G401.6 (cell line): ENCODE data around the gene TMEM242.
"Not testable (repeated sequence)": the region's sequence is repeated elsewhere in the genome, so short reads cannot be mapped to it uniquely, and the experiment has no call there.

Experiments
- FAIRE-seq: peaks from 2 replicates; lab custom pipeline; 2012; peaks lifted over from hg19 to GRCh38; lab: Jason Lieb, UNC

Gene TMEM242

DNA sequence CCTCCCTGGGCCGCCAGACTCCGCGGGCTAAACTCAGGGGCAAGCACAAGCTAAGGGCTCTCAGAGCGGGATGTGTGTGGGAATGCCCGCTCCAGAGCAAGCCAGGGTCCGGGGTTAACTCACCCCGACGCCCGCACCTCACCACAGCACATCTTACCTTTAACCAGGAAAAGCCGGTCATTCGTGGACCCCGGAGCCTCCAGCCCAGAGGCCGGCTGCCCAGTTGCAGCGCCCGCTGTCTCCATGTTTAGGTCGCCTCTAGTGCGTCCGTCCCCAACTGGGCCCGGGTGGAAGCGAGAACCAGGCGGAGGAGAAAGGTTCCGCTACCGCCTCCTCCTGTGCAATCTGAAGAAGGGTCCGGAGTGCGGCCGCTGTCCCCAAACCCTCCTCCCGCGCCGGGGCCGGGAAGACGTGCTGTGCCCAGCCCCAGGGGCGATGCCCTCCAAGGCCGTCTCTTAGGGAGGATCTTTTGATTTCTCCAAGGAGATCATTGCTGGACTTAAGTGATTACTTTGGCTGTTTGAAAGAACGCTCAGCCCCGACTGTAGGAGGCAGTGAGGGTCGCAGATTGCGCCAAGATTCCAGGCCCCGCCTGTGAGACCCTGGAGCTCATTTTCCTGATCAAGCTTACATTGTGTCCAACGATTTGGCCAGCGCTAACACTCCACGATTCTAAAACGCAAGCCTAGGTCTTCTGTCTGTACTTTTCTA, at the start of gene TMEM242:
TMEM242 (minus strand) TSS at position 265 of the 711 bp plus-strand sequence; CDS start at position 245, 20 bp downstream.
- no peak for FAIRE-seq

- no peak for FAIRE-seq
These were observed 49.4 kb upstream of the TMEM242 start for GRCh38 chr6:157372501-157373280.

- FAIRE-seq: no peak
These were observed 47.4 kb upstream of the TMEM242 start for GRCh38 chr6:157370755-157371154.

DNA sequence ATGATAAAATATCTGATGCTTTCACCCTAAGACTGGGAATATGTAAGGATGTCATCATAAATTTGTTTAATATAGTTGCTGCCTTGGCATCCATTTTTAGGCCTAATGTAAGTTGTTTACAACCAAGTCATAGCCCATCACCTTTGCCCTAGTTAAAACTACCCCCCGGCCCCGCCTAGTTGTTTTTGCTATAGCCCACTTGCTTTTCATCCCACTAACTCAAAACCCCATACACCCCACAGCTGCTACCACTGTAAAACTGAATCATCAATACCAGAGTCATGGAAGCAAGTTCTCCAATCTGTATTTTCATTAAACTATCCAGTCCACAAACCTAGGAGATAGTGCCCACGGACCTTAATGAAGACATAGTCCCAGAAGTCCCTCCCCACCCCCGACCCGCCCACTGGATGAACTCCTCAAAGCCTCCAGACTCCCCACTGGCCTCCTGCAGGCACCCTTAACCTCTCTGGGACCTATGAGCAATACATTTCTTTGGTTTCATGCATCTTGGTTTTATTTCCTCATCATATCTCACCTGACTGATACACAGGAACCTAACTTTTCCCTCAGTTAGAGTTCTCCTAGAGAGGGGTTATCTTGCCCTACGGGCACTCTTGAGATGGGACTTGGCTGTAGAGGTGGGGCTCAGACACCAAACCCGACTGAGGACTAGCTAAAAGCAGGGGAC, 45.2 kb upstream of the TMEM242 start:
- FAIRE-seq: no peak

DNA sequence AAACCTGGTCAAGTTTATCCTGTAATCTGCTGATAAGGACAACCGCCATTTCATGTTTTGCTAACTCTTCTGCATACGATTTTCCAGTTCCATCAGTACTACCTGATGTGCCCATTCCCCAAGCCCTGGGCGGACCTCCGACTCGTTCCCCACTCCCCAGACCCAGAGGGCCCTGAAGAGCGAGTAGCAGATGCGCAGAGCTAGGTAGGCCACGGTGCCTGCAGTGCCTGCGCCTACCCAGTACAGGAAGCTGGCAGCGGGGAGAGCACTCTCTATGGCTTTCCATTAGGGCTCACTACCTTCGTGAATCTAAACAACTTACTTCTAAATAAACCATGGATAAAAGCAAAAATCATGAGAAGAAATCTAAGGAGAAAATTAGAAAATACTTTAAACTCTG, 43.3 kb upstream of the TMEM242 start:
- no peak for FAIRE-seq

DNA sequence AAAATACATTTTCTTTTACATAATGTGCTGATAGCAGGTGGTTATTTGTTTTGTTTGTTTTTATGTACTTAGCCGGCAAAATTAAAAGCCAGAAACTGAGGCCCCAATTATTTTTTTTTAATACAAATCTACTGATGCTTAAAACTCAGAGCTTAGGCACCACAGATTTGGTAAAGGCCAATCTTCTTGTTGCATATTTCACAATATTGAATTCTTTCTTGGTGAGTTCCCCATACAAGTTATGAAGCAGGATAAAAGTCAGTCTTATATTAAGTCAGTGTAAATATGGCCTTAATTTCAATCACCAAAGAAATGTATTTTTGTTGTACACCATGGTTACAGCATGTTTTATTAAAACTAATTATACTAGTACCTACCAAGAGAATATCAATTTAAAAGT, 41.4 kb upstream of the TMEM242 start:
- FAIRE-seq: no peak

- no peak for FAIRE-seq
These were observed 38.6 kb upstream of the TMEM242 start for GRCh38 chr6:157361886-157362285.

DNA sequence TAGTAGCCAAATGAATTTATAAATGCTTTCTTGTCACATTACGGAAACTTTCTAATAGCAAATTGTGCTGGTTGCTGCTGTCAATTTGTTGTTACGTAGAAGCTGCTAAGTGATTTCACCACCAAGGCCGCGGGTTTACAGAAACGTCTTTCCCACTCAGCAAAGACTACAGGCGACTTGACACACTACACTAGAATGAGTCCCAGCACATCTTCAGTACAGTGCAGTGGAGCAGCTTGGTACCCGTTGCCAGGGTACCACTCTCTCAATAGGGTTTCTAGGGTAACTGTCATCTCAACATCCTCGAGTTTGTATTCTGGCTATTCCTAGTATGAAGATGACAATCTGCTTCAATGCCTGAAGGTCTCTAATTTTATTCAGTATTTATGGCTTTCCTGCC, 35.0 kb upstream of the TMEM242 start:
- no peak for FAIRE-seq

DNA sequence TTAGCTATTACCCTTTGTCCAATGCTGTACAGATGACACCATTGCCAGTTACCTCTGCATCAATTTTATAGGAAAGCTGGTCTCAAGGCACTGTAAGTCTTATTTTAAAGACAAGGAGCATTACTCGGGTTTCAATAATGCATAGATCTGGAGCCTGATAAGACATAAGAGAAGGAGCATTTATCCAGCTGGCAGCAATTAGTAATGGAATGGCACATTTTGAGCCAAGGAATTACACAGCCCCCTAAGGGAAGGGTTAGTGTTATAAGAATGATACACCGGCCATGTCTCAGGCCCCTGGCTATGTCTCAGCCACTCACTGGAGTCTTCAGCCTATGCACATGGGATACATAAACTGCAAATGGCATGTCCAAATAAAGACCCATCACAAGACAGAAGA, 23.1 kb upstream of the TMEM242 start:
- no peak for FAIRE-seq

- no peak for FAIRE-seq
These were observed 20.4 kb upstream of the TMEM242 start for GRCh38 chr6:157343732-157344131.

DNA sequence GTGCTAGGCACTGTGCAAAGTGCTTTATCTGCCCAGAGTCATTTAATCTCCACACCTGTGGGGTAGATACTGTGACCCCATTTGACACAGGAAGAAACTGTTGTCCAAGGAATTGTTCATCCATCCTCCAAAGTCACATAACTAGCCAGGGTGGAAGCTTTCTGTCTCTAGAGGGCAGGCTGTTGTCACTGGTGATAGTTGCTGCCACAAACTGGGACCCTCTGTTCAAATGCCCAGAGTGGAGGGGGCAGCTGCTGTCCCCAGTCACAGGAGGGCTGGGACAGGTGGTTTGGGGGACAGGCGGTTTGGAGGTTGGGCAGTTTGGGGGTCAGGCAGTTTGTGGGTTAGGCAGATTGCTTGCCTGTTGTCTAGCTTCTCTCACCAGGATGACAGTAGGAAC, 16.1 kb upstream of the TMEM242 start:
- FAIRE-seq: no peak

DNA sequence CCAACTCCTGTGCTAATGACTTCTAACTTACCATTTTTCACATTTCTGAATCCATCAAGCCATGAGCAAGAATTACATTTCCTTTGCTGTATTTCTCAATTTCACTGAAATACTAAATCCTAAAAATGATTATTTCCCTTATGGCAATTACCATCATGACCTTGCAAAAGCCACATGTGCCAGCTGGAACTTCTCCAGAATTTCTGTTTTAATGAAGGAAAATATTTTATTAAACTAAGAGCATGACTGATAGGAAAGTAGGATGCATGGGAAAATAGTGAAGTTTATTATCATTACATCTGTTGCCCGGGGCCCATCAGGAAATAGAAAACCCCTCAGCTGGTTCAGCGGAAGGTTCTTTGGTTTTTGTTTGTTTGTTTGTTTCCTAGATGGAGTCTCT, 14.4 kb upstream of the TMEM242 start:
- no peak for FAIRE-seq

DNA sequence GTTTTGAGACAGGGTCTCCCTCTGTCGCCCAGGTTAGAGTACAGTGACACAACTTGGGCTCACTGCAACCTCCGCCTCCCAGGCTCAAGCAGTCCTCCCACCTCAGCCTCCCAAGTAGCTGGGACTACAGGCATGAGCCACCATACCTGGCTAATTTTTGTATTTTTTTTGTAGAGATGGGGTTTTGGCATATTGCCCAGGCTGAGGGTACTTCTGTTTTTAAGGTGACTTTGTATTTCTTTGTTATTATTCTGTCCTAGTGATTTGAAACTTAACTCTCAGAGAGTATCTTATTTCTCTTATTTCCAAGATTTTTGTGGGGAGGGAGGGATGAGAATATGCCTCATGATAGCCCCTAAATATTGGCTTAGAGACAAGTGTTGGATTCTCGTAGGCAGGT, 14.0 kb upstream of the TMEM242 start:
- not testable (repeated sequence) for FAIRE-seq

DNA sequence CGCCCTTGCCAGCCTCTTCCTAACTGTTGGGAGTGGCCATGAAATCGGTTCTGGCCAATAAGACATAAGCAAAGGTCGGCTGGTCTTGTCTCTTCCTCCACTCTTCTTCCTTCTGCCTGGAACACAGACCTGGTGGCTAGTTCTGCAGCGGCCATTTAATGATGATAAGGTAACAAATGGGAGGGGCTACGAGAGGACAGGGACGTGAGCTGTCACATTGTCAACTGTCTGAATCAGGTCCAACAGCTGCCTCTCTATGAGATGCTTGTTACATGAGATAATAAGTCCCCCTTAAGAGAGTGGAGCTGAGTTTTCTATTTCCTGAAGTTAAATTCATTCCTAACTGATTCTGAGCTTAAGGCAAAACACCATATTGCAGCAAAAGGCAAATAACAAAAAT, 12.5 kb upstream of the TMEM242 start:
- FAIRE-seq: no peak

- FAIRE-seq: no peak
These were observed 10.6 kb upstream of the TMEM242 start for GRCh38 chr6:157333956-157334355.

- FAIRE-seq: no peak
These were observed 10.2 kb upstream of the TMEM242 start for GRCh38 chr6:157333537-157333936.

GRCh38 chr6:157332813-157333212, 9.5 kb upstream of the TMEM242 start:
- no peak for FAIRE-seq

- FAIRE-seq: no peak
These were observed 7.5 kb upstream of the TMEM242 start for GRCh38 chr6:157330831-157331230.

- no peak for FAIRE-seq
These were observed 6.5 kb upstream of the TMEM242 start for GRCh38 chr6:157329829-157330228.

GRCh38 chr6:157328108-157328692, 4.9 kb upstream of the TMEM242 start:
- no peak for FAIRE-seq

GRCh38 chr6:157326979-157327378, 3.7 kb upstream of the TMEM242 start:
- FAIRE-seq: no peak

DNA sequence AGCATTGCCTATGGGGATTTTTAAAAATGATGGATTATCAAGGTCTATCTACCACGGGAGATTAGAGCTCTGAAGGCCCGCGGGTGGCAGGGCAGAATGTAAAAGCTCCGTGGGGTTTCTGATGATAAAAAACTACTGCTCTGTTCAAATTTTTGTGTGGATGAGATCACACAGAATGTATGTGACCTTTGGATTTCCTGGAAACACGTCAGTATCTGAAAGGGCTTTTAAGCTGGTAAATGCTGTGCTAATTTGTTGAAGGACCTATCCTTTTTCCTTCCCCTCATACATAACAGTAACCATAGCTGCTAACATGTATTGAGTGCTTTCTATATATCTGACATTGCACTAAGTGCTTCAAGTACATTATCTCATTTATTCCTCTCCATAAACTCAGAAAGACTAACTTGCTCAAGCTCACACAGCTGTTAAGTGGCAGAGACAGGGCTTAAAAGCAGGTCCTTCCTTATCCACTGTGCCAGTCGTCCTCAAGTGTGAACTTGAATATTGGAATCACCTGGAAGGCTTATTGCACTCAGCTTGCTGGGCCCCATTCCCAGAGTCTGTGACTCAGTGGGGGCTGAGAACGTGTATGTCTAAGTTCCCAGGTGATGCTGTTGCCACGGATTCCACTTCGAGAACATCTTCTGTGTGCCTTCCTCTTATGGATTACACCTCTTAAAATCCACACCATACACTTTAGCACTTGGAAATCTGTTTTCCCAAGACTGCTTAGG, 1.9 kb upstream of the TMEM242 start:
- FAIRE-seq: no peak
